HEK293 (cell line): ENCODE measurements around the gene CCDC170.
A peak's percentile ranks its signal among the peaks of the same experiment; 100 is the strongest.

Experiments
- CTCF ChIA-PET: fragments of 350-600 bp; formaldehyde crosslinking; extraction: SDS; loops from one replicate; lab custom pipeline; 2021; ENCODE audit warnings: antibody characterized with exemption; lab: Yijun Ruan, JAX
- POLR2A ChIA-PET: fragments of 300-600 bp; formaldehyde crosslinking; extraction: SDS; loops from one replicate; lab custom pipeline; 2020; ENCODE audit warnings: antibody characterized with exemption, inconsistent platforms; lab: Yijun Ruan, JAX
- H3K27ac ChIP-seq: fragments of 200-500 bp; sonication (Bioruptor generic); 2 replicates; pipeline ENCODE4 v1.5.1; 2014; ENCODE audit warnings: low read depth, low read length, control low read depth, inconsistent platforms; ENCODE audit errors: extremely low read depth
- H3K36me3 ChIP-seq, 2 experiments: fragments of 200-500 bp in 1 of 2; sonication (Bioruptor generic) in 1 of 2; 1 replicate in 1 of 2; 2 replicates in 1 of 2; pipeline ENCODE4 v1.5.1; 2014 to 2017; ENCODE audit warnings: inconsistent platforms in 2 of 2, low read length in 2 of 2; ENCODE audit not compliant: control insufficient read depth in 2 of 2, insufficient read depth in 1 of 2
- H3K4me1 ChIP-seq: fragments of 200-500 bp; sonication (Bioruptor generic); 2 replicates; pipeline ENCODE4 v1.5.1; 2014; ENCODE audit warnings: mild to moderate bottlenecking, low read length, inconsistent platforms; ENCODE audit not compliant: control insufficient read depth, insufficient read depth
- H3K4me3 ChIP-seq: 2 replicates; pipeline ENCODE4 v1.5.1; 2011; ENCODE audit warnings: low read depth, mild to moderate bottlenecking, control low read depth, low read length, moderate library complexity
- H3K9me3 ChIP-seq: fragments of 200-500 bp; sonication (Bioruptor generic); 2 replicates; pipeline ENCODE4 v1.5.1; 2014; ENCODE audit warnings: low read depth, low read length, inconsistent platforms; ENCODE audit not compliant: control insufficient read depth, insufficient read depth
- FEZF1 ChIP-seq: fragments of 450-650 bp; formaldehyde crosslinking; IDR thresholded peaks from 2 replicates; pipeline ENCODE4 v1.5.1; 2016; ENCODE audit warnings: missing biosample characterization, missing genetic modification characterization
- GLIS1 ChIP-seq: fragments of 450-650 bp; formaldehyde crosslinking; IDR thresholded peaks from 2 replicates; pipeline ENCODE4 v1.5.1; 2016; ENCODE audit warnings: missing biosample characterization, missing genetic modification characterization
- KLF7 ChIP-seq: fragments of 450-650 bp; formaldehyde crosslinking; IDR thresholded peaks from 2 replicates; pipeline ENCODE4 v1.5.1; 2016; ENCODE audit warnings: missing biosample characterization, missing genetic modification characterization, borderline replicate concordance
- OVOL3 ChIP-seq: fragments of 450-650 bp; formaldehyde crosslinking; IDR thresholded peaks from 2 replicates; pipeline ENCODE4 v1.5.1; 2016; ENCODE audit warnings: missing biosample characterization, missing genetic modification characterization
- RBAK ChIP-seq: fragments of 450-650 bp; formaldehyde crosslinking; IDR thresholded peaks from 2 replicates; pipeline ENCODE4 v1.5.1; 2016; ENCODE audit warnings: missing biosample characterization, missing genetic modification characterization
- SCRT2 ChIP-seq: fragments of 450-650 bp; formaldehyde crosslinking; IDR thresholded peaks from 2 replicates; pipeline ENCODE4 v1.5.1; 2016; ENCODE audit warnings: missing biosample characterization, missing genetic modification characterization
- SETDB1 ChIP-seq: IDR thresholded peaks from one replicate; pipeline ENCODE4 v1.6.1; 2017; ENCODE audit warnings: mild to moderate bottlenecking, low read length, moderate library complexity, mixed read lengths; ENCODE audit not compliant: insufficient read length
- ZEB2 ChIP-seq: fragments of 450-650 bp; formaldehyde crosslinking; IDR thresholded peaks from 2 replicates; pipeline ENCODE4 v1.5.1; 2016; ENCODE audit warnings: missing biosample characterization, missing genetic modification characterization
- ZIC2 ChIP-seq: fragments of 450-650 bp; formaldehyde crosslinking; IDR thresholded peaks from 2 replicates; pipeline ENCODE4 v1.5.1; 2016; ENCODE audit warnings: missing biosample characterization, missing genetic modification characterization
- ZNF10 ChIP-seq: fragments of 450-650 bp; formaldehyde crosslinking; IDR thresholded peaks from 2 replicates; pipeline ENCODE4 v1.5.1; 2017; ENCODE audit warnings: missing biosample characterization, missing genetic modification characterization
- ZNF184 ChIP-seq: fragments of 450-650 bp; IDR thresholded peaks from 2 replicates; pipeline ENCODE4 v1.5.1; 2018; ENCODE audit warnings: missing biosample characterization, mild to moderate bottlenecking, missing genetic modification characterization
- ZNF211 ChIP-seq: fragments of 450-650 bp; formaldehyde crosslinking; IDR thresholded peaks from 2 replicates; pipeline ENCODE4 v1.5.1; 2016; ENCODE audit warnings: low read depth, missing biosample characterization, missing genetic modification characterization
- ZNF214 ChIP-seq: fragments of 450-650 bp; formaldehyde crosslinking; IDR thresholded peaks from 2 replicates; pipeline ENCODE4 v1.5.1; 2017; ENCODE audit warnings: missing biosample characterization, mild to moderate bottlenecking, missing genetic modification characterization, borderline replicate concordance
- ZNF350 ChIP-seq: fragments of 450-650 bp; formaldehyde crosslinking; IDR thresholded peaks from 2 replicates; pipeline ENCODE4 v1.5.0; 2017; ENCODE audit warnings: missing biosample characterization, mild to moderate bottlenecking, missing genetic modification characterization
- ZNF529 ChIP-seq: fragments of 450-650 bp; formaldehyde crosslinking; IDR thresholded peaks from 2 replicates; pipeline ENCODE4 v1.5.1; 2017; ENCODE audit warnings: missing genetic modification characterization, missing biosample characterization; ENCODE audit not compliant: insufficient replicate concordance
- ZNF585B ChIP-seq: fragments of 450-650 bp; formaldehyde crosslinking; IDR thresholded peaks from 2 replicates; pipeline ENCODE4 v1.5.1; 2016; ENCODE audit warnings: missing biosample characterization, missing genetic modification characterization
- TF ChIP-seq, protein P1 (sequence below): fragments of 450-650 bp; formaldehyde crosslinking; conservative IDR thresholded peaks from 2 replicates; pipeline ENCODE4 v1.5.1; 2016; ENCODE audit warnings: low read depth, missing biosample characterization, missing genetic modification characterization
- TF ChIP-seq, protein P2 (sequence below): fragments of 450-650 bp; formaldehyde crosslinking; IDR thresholded peaks from 2 replicates; pipeline ENCODE4 v1.5.1; 2017; ENCODE audit warnings: missing biosample characterization, missing genetic modification characterization

Gene CCDC170

DNA sequence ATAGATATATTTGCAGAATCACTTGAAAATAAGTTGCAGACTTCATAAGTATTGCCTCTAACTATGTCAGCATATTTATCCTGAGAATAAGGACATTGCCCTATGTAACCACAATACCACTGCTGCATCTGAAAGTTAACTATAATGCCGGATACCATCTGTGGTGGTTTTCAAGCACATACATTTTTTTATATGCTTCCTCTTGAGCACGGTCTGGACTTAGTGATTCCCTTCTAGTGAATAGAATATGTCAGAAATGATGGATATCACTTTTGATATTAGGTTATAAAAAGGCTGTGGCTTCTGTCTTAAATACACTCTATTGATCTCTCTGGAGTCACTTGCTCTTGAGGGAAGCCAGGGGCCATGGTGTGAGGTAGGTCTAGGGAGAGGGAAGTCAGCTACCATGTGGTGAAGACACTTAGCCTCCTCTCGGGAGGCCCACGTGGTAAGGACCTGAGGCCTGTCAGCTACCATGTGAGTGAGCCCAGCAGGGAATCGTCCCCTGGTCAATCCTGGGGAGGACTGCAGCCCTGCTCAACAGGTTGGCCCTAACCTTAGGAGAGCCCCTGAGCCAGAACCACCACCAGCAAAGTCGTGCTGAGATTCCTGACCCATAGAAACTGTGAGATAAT, 57.5 kb downstream of the CCDC170 start:
- H3K4me3 ChIP-seq = no peak overlapping the region
- H3K4me1 ChIP-seq = no peaks in the 10 kb centered on the region
- no peaks in the 10 kb centered on the region for H3K9me3 ChIP-seq
- no peak overlapping the region for H3K27ac ChIP-seq
- TF ChIP-seq OVOL3 (tag by site-specific recombination) (no peak), SCRT2 (tag by site-specific recombination) (0 out of 2 replicates have a peak, but pooled peaks have one; percentile 14), ZNF350 (peak; percentile 97), ZIC2 (tag by site-specific recombination) (peak; percentile 86)
- ChIA-PET POLR2A (no interaction called here), CTCF (no interaction called here)
- H3K36me3 ChIP-seq = no peaks in the 10 kb centered on the region

DNA sequence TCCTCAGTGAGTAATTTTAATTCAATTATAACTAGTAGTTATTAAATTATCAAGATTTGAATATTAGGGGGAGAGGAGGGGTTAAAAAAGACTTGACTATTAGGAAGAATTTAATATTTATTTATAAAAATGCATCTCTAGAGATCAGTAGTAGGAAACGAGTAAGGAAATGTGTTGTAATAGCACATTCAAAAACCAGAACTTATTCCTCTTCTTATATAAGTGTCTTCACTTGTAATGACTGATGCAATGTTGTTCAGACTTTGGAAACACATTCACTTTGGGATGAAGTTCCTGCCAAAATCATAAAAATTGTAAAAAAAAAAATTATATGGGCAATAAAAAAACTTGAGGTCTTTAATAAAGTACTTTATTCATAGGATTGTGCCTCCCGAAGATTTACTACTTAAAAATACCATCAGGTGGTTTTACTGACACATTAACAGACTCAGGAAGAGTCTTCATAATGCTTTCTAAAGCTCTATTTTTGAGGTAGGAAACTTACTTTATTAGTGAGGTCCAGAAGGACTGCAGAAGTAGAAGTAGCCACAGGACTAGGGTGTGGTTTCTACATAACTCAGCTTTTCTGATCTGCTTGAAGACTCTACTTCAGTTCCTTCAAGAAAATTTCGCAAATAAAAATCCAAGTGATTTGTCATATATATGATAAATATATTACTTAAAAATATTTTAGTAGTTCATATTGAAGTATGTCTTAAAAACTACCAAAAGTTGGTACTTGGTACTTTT, 59.8 kb downstream of the CCDC170 start:
- Histone ChIP-seq H3K4me1 (no peaks in the 10 kb centered on the region), H3K27ac (no peak overlapping the region), H3K4me3 (no peak overlapping the region), H3K9me3 (no peaks in the 10 kb centered on the region), H3K36me3 (no peaks in the 10 kb centered on the region)
- ChIA-PET POLR2A (no interaction called here), CTCF (interaction anchor here (0.6 kb wide), 1 partner anchor 121 kb away, joined by 3 read pairs; no protein-coding TSS in a partner anchor)
- TF ChIP-seq GLIS1 (tag by site-specific recombination) (no peak), ZNF211 (tag by site-specific recombination) (no peak), RBAK (no peak), ZNF10 (tag by site-specific recombination) (no peak), ZEB2 (tag by site-specific recombination) (no peak), ZNF214 (tag by site-specific recombination) (no peak), ZNF184 (tag by site-specific recombination) (no peak), FEZF1 (tag by site-specific recombination) (no peak), SETDB1 (no peak), OVOL3 (tag by site-specific recombination) (no peak), ZNF585B (tag by site-specific recombination) (no peak), KLF7 (tag by site-specific recombination) (no peak), ZNF529 (tag by site-specific recombination) (no peak)
- TF ChIP-seq, protein P1, sequence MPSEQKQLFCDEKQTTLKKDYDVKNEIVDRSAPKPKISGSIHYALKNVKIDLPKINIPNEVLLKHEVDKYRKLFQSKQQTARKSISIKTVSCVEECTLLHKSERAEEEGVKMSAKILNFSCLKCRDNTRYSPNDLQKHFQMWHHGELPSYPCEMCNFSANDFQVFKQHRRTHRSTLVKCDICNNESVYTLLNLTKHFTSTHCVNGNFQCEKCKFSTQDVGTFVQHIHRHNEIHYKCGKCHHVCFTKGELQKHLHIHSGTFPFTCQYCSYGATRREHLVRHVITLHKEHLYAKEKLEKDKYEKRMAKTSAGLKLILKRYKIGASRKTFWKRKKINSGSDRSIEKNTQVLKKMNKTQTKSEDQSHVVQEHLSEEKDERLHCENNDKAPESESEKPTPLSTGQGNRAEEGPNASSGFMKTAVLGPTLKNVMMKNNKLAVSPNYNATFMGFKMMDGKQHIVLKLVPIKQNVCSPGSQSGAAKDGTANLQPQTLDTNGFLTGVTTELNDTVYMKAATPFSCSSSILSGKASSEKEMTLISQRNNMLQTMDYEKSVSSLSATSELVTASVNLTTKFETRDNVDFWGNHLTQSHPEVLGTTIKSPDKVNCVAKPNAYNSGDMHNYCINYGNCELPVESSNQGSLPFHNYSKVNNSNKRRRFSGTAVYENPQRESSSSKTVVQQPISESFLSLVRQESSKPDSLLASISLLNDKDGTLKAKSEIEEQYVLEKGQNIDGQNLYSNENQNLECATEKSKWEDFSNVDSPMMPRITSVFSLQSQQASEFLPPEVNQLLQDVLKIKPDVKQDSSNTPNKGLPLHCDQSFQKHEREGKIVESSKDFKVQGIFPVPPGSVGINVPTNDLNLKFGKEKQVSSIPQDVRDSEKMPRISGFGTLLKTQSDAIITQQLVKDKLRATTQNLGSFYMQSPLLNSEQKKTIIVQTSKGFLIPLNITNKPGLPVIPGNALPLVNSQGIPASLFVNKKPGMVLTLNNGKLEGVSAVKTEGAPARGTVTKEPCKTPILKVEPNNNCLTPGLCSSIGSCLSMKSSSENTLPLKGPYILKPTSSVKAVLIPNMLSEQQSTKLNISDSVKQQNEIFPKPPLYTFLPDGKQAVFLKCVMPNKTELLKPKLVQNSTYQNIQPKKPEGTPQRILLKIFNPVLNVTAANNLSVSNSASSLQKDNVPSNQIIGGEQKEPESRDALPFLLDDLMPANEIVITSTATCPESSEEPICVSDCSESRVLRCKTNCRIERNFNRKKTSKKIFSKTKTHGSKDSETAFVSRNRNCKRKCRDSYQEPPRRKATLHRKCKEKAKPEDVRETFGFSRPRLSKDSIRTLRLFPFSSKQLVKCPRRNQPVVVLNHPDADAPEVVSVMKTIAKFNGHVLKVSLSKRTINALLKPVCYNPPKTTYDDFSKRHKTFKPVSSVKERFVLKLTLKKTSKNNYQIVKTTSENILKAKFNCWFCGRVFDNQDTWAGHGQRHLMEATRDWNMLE (tag by site-specific recombination) = no peak
- TF ChIP-seq, protein P2, sequence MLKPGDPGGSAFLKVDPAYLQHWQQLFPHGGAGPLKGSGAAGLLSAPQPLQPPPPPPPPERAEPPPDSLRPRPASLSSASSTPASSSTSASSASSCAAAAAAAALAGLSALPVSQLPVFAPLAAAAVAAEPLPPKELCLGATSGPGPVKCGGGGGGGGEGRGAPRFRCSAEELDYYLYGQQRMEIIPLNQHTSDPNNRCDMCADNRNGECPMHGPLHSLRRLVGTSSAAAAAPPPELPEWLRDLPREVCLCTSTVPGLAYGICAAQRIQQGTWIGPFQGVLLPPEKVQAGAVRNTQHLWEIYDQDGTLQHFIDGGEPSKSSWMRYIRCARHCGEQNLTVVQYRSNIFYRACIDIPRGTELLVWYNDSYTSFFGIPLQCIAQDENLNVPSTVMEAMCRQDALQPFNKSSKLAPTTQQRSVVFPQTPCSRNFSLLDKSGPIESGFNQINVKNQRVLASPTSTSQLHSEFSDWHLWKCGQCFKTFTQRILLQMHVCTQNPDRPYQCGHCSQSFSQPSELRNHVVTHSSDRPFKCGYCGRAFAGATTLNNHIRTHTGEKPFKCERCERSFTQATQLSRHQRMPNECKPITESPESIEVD (tag by site-specific recombination) = no peak
